Smooth muscle cell (in vitro differentiated cells): Measurements from ENCODE around the gene COX6A2. TPM values are rescaled to one million over a fixed set of nuclear protein-coding genes. Genes with fewer than 3 reads are reported as not detected.
A peak's percentile ranks its signal among the peaks of the same experiment; 100 is the strongest.

Source experiments
- DNase-seq: peaks from one replicate; lab custom pipeline; 2025; ENCODE audit not compliant: unreplicated experiment; lab: John Stamatoyannopoulos, UW
- H2AFZ ChIP-seq: fragments of 200-600 bp; sonication (generic); 2 replicates; pipeline ENCODE4 v1.6.0; 2016; ENCODE audit warnings: antibody characterized with exemption, low read depth, mild to moderate bottlenecking
- H3F3A ChIP-seq: fragments of 200-600 bp; sonication (generic); 2 replicates; pipeline ENCODE4 v1.6.0; 2017; ENCODE audit warnings: antibody characterized with exemption, low read depth
- H3K27ac ChIP-seq: fragments of 200-600 bp; sonication (generic); 2 replicates; pipeline ENCODE4 v1.5.1; 2016; ENCODE audit warnings: low read depth, mild to moderate bottlenecking
- H3K27me3 ChIP-seq: fragments of 200-600 bp; sonication (generic); 2 replicates; pipeline ENCODE4 v1.6.1; 2016; ENCODE audit warnings: low read depth, mild to moderate bottlenecking
- H3K36me3 ChIP-seq: fragments of 200-600 bp; sonication (generic); 2 replicates; pipeline ENCODE4 v1.5.1; 2016; ENCODE audit warnings: low read depth
- H3K4me1 ChIP-seq: fragments of 200-600 bp; sonication (generic); 2 replicates; pipeline ENCODE4 v1.5.1; 2016; ENCODE audit warnings: low read depth
- H3K4me2 ChIP-seq: fragments of 200-600 bp; sonication (generic); 2 replicates; pipeline ENCODE4 v1.6.0; 2016; ENCODE audit warnings: mild to moderate bottlenecking
- H3K4me3 ChIP-seq: fragments of 200-600 bp; sonication (generic); 2 replicates; pipeline ENCODE4 v1.5.1; 2016; ENCODE audit warnings: mild to moderate bottlenecking
- H3K79me2 ChIP-seq: fragments of 200-600 bp; sonication (generic); 2 replicates; pipeline ENCODE4 v1.6.0; 2016; ENCODE audit warnings: low read depth, mild to moderate bottlenecking
- H3K9ac ChIP-seq: fragments of 200-600 bp; sonication (generic); 2 replicates; pipeline ENCODE4 v1.6.0; 2016; ENCODE audit warnings: low read depth
- H3K9me3 ChIP-seq: fragments of 200-600 bp; sonication (generic); replicated peaks from 2 replicates; pipeline ENCODE4 v1.5.1; 2016; ENCODE audit warnings: low read depth
- H4K20me1 ChIP-seq: fragments of 200-600 bp; sonication (generic); 2 replicates; pipeline ENCODE4 v1.6.0; 2016; ENCODE audit warnings: low read depth
- WGBS: methylation state at CpG from one replicate; pipeline ENCODE4 v1.1.7; 2016; ENCODE audit warnings: low lambda C conversion rate; 5-methylcytosine and 5-hydroxymethylcytosine counted together
- polyA plus RNA-seq: library from polyadenylated mRNA; unstranded; fragments of >200 nt; fragmentation: Nextera tagmentation; extraction: Ambion mirVana; gene quantifications from 2 replicates; pipeline ENCODE4 v1.2.1, GENCODE V29; 2016
- total RNA-seq: library from RNA; depleted of rRNA; stranded (reverse); fragments of >200 nt; gene quantifications from 2 replicates; pipeline ENCODE4 v1.2.3, GENCODE V29; 2014
- TF ChIP-seq, protein P1 (sequence below): fragments of 200-600 bp; sonication (generic); IDR thresholded peaks from 2 replicates; pipeline ENCODE4 v1.5.1; 2017; ENCODE audit warnings: borderline replicate concordance, mild to moderate bottlenecking, antibody characterized with exemption; ENCODE audit not compliant: insufficient read depth, poor library complexity, severe bottlenecking

Gene COX6A2
- total and polyA plus RNA-seq, 2 experiments from 2014 or later, result not detected

DNA sequence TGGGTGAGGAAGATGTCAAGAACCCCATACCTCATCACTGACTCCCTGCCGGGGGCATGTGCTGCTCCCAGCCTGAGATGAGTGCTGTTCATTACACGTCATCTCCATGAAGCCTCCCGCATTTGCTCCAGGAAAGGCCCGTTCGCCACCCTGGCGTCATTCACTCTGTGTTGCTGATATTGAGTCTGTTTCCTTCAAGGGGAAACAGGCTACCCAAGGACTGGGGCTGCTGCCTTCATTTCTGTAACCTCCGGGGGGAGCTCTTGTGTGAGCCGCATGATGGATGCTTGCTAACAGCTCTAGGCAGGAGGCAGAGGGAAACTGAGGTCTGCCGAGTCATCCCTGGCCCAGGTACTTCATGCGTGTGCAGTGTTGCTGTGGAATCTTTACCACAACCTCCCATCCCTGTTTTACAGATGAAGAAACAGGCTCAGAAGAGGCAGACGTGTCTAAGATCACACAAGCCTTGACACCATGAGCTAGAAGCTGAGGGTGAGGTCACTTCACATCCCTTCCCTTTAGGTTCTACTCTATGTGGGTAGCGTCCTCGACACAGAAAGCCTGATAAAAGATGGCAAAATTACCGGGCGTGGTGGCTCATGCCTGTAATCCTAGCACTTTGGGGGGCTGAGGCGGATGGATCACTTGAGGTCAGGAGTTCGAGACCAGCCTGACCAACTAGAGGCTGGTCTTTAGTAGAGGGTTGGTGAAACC lies 27.6 kb upstream of the COX6A2 start:
- no peak for DNase-seq
- 85% methylated on average over 17 of the region's 17 CpGs for WGBS
- Histone ChIP-seq H3F3A (peaks cover 22% of the 10 kb centered on the region), H3K36me3 (no peaks in the 10 kb centered on the region), H3K9me3 (no peaks in the 10 kb centered on the region), H3K4me2 (no peak overlapping the region), H3K79me2 (peaks cover 26% of the 10 kb centered on the region), H4K20me1 (peaks cover 32% of the 10 kb centered on the region), H3K9ac (no peak overlapping the region), H3K27ac (peak overlapping the region; percentile 15), H3K4me1 (peaks cover 32% of the 10 kb centered on the region), H3K27me3 (no peaks in the 10 kb centered on the region), H3K4me3 (no peak overlapping the region), H2AFZ (no peak overlapping the region)
- TF ChIP-seq, protein P1, sequence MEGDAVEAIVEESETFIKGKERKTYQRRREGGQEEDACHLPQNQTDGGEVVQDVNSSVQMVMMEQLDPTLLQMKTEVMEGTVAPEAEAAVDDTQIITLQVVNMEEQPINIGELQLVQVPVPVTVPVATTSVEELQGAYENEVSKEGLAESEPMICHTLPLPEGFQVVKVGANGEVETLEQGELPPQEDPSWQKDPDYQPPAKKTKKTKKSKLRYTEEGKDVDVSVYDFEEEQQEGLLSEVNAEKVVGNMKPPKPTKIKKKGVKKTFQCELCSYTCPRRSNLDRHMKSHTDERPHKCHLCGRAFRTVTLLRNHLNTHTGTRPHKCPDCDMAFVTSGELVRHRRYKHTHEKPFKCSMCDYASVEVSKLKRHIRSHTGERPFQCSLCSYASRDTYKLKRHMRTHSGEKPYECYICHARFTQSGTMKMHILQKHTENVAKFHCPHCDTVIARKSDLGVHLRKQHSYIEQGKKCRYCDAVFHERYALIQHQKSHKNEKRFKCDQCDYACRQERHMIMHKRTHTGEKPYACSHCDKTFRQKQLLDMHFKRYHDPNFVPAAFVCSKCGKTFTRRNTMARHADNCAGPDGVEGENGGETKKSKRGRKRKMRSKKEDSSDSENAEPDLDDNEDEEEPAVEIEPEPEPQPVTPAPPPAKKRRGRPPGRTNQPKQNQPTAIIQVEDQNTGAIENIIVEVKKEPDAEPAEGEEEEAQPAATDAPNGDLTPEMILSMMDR, result peak; percentile 16

DNA sequence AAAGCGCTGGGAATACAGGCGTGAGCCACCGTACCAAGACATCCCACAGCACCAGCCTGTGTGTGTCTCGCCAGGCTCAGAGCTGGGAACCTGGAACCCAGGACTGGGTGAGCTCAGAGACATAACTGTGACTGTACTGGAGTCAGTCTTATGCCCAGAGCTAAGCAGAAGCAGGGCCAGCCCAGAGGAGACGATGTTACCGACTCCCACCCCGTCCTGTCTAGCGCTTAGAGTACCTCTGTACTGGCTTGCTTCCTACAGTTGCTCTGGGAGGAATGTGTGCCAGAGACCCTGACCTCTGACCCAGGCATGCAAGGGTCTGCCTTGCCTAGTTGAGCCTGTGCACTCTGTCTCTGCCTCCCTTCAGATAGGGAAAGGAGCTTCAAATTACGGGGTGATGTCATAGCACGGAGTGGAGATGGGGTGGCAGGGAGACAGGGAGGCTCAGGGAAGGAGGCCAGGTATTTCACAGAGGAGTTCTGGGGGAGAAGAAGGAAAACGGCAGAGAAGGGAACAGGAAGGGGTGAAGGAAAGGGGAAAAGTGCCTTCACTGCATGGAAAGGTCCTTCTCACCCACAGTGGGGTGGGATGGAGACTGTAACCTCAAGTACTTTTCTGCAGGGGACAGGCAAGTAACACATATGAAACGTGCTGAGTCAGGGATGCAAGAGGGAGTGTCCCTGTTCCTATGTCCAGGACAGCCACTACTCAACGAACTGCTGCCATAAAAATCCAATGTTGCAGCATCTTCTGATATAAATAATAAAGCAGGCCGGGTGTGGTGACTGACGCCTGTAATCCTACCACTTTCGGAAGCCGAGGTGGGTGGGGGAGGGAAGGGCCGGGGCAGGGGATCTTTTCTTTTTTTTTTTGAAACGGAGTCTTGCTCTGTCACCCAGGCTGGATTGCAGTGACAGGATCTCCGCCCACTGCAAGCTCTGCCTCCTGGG lies 25.4 kb upstream of the COX6A2 start:
- Histone ChIP-seq H3K4me1 (peaks cover 32% of the 10 kb centered on the region), H3K9me3 (no peaks in the 10 kb centered on the region), H3K4me2 (peak overlapping the region; percentile 75), H3K27me3 (no peaks in the 10 kb centered on the region), H4K20me1 (peaks cover 32% of the 10 kb centered on the region), H3K79me2 (peaks cover 26% of the 10 kb centered on the region), H3K36me3 (no peaks in the 10 kb centered on the region), H3K27ac (peak overlapping the region; percentile 90), H3F3A (peaks cover 17% of the 10 kb centered on the region), H3K9ac (peak overlapping the region; percentile 48), H2AFZ (no peak overlapping the region), H3K4me3 (no peak overlapping the region)
- 40% methylated on average over 19 of the region's 20 CpGs for whole genome bisulfite sequencing
- DNase-seq, result no peak
- TF ChIP-seq, protein P1, result no peak

GRCh38 chr16:31452631-31453106 lies 24.5 kb upstream of the COX6A2 start:
- H4K20me1 ChIP-seq, result peaks cover 26% of the 10 kb centered on the region
- WGBS, result 57% methylated on average over 3 of the region's 3 CpGs
- peak overlapping the region; percentile 75 for H3K4me2 ChIP-seq
- H3K27ac ChIP-seq, result peak overlapping the region; percentile 90
- no peak overlapping the region for H3K4me3 ChIP-seq
- H2AFZ ChIP-seq, result no peak overlapping the region
- H3K9ac ChIP-seq, result no peak overlapping the region
- no peak for DNase-seq
- H3K27me3 ChIP-seq, result no peaks in the 10 kb centered on the region
- TF ChIP-seq, protein P1, result no peak
- peaks cover 17% of the 10 kb centered on the region for H3F3A ChIP-seq
- peaks cover 32% of the 10 kb centered on the region for H3K4me1 ChIP-seq
- H3K36me3 ChIP-seq, result no peaks in the 10 kb centered on the region
- peaks cover 19% of the 10 kb centered on the region for H3K79me2 ChIP-seq
- H3K9me3 ChIP-seq, result no peaks in the 10 kb centered on the region
